Activated CD8-positive, alpha-beta memory T cell treated with anti-CD3 and anti-CD28 coated beads for 36 hours (primary cell): ENCODE measurements around the gene USP5. TPM values are rescaled to one million over a fixed set of nuclear protein-coding genes. Genes with fewer than 3 reads are reported as not detected.

Source experiments
- CTCF ChIA-PET: fragments of 350-600 bp; sonication (Branson Sonifier 250); formaldehyde crosslinking; loops from one replicate; lab custom pipeline; 2021; ENCODE audit warnings: antibody characterized with exemption; lab: Charles Lee
- POLR2A ChIA-PET: fragments of 350-600 bp; sonication (Branson Sonifier 250); formaldehyde crosslinking; loops from one replicate; lab custom pipeline; 2021; ENCODE audit warnings: antibody characterized with exemption; lab: Charles Lee
- total RNA-seq, 2 experiments: library from RNA; stranded (reverse); gene quantifications; one replicate each; pipeline ENCODE4 v1.2.3, GENCODE V29; 2021

USP5 gene, protein sequence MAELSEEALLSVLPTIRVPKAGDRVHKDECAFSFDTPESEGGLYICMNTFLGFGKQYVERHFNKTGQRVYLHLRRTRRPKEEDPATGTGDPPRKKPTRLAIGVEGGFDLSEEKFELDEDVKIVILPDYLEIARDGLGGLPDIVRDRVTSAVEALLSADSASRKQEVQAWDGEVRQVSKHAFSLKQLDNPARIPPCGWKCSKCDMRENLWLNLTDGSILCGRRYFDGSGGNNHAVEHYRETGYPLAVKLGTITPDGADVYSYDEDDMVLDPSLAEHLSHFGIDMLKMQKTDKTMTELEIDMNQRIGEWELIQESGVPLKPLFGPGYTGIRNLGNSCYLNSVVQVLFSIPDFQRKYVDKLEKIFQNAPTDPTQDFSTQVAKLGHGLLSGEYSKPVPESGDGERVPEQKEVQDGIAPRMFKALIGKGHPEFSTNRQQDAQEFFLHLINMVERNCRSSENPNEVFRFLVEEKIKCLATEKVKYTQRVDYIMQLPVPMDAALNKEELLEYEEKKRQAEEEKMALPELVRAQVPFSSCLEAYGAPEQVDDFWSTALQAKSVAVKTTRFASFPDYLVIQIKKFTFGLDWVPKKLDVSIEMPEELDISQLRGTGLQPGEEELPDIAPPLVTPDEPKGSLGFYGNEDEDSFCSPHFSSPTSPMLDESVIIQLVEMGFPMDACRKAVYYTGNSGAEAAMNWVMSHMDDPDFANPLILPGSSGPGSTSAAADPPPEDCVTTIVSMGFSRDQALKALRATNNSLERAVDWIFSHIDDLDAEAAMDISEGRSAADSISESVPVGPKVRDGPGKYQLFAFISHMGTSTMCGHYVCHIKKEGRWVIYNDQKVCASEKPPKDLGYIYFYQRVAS
- total RNA-seq = 100 to 1,000 TPM; 151 to 152 TPM

- CTCF ChIA-PET = interaction anchor here (1.3 to 5.1 kb wide), 11 partner anchors 10 to 109 kb away, joined by 4 to 63 read pairs (median 7); partner anchors contain the start of genes MLF2, SPSB2 and TPI1
- POLR2A ChIA-PET = interaction anchor here (0.7 to 5.0 kb wide), 13 partner anchors 9 to 316 kb away, joined by 3 to 49 read pairs (median 6); partner anchors contain the start of genes COPS7A, MLF2, P3H3 and SPSB2
Measured at GRCh38 chr12:6851921-6852650, at the start of gene USP5. USP5 (plus strand) TSS chr12:6852150; CDS start chr12:6852180, 30 bp downstream.

DNA sequence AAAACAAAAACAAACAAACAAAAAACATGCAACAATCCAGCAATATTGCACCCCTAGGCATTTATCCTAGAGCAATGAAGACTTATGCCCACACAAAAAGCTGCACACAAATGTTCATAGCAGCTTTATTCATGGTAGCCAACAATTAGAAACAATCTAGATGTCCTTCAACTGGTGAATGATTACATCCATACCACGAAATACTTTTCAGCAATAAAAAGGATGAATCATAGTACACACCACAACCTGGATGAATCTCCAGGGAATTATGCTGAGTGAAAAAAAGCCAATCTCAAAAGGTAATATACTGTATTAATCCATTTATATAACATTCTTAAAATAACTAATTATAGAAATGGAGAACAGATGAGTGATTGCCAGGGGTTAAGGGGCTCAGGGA lies 44.8 kb upstream of the USP5 start:
- ChIA-PET CTCF (interaction anchor here (1.3 kb wide), 1 partner anchor 14 kb away, joined by 3 read pairs; no protein-coding TSS in a partner anchor), POLR2A (no interaction called here)

GRCh38 chr12:6809056-6809455 lies 42.9 kb upstream of the USP5 start:
- POLR2A ChIA-PET = no interaction called here
- CTCF ChIA-PET = interaction anchor here (1.2 to 1.5 kb wide), 2 partner anchors 14 to 42 kb away, joined by 5 read pairs; partner anchors contain the start of gene PTMS

GRCh38 chr12:6810758-6811157 lies 41.2 kb upstream of the USP5 start:
- CTCF ChIA-PET = interaction anchor here (0.5 to 1.0 kb wide), 5 partner anchors 9 to 44 kb away, joined by 3 to 6 read pairs (median 3); no protein-coding TSS in a partner anchor
- POLR2A ChIA-PET = no interaction called here

GRCh38 chr12:6813363-6813762 lies 38.6 kb upstream of the USP5 start:
- CTCF ChIA-PET = interaction anchor here (0.9 to 3.5 kb wide), 3 partner anchors 13 to 121 kb away, joined by 3 to 13 read pairs (median 4); no protein-coding TSS in a partner anchor
- POLR2A ChIA-PET = no interaction called here

DNA sequence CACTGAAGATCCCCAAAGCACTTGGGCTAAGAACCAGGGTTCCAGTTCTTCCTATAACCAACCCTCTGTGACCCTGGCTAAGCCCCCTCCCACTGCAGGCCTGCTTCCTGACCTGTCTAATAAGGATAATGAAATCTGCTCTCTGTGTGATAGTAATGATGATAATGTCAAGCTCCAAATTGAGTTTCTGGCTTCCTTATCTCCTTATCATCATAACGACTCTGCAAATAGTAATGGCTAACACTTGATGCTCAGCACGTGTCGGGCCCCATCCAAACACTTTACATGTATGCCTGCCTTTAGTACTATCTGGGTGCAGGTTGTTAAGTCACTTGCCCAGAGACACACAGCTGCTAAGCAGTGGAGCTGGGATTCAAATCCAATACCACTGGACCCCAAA lies 35.4 kb upstream of the USP5 start:
- CTCF ChIA-PET = no interaction called here
- POLR2A ChIA-PET = no interaction called here

DNA sequence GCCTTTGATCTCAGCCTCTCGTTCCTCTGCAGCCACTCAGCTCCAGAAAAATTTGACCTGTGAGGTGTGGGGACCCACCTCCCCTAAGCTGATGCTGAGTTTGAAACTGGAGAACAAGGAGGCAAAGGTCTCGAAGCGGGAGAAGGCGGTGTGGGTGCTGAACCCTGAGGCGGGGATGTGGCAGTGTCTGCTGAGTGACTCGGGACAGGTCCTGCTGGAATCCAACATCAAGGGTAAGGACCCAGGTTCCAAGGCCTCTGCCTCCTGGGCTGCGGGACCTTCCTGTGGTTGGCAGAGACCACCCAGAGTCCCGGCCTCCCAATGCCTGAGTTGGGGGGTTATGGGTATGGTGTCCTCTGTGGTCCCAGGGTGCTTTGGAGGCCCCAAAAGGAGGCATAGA lies 34.9 kb upstream of the USP5 start:
- CTCF ChIA-PET = no interaction called here
- POLR2A ChIA-PET = no interaction called here

DNA sequence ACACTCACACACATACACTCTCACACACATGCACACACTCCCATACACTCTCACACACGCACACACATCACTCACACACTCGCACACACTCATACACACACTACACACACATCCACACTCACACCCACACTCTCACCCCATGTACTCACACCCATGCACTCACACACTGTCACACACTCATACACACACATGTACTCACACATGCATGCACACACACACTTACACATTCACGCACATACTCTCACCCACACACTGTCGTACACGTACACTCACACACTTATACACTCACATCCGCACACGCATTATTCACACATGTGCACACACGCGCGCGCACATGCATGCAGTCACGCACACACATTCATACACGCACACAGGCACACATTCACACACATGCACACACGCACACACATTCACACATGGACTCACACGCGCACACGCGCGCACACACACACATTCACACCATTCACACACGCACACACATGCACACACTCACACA lies 34.2 kb upstream of the USP5 start:
- ChIA-PET POLR2A (no interaction called here), CTCF (no interaction called here)

- POLR2A ChIA-PET = no interaction called here
- CTCF ChIA-PET = interaction anchor here (1.1 kb wide), 1 partner anchor 51 kb away, joined by 3 read pairs; no protein-coding TSS in a partner anchor
Measured at GRCh38 chr12:6818222-6818621, 33.7 kb upstream of the USP5 start.

- ChIA-PET POLR2A (no interaction called here), CTCF (interaction anchor here (1.1 kb wide), 1 partner anchor 52 kb away, joined by 3 read pairs; no protein-coding TSS in a partner anchor)
Measured at GRCh38 chr12:6818645-6819044, 33.3 kb upstream of the USP5 start.

GRCh38 chr12:6819106-6820030 lies 32.6 kb upstream of the USP5 start:
- ChIA-PET POLR2A (no interaction called here), CTCF (interaction anchor here (0.6 to 1.3 kb wide), 3 partner anchors 35 to 289 kb away, joined by 3 read pairs; no protein-coding TSS in a partner anchor)

GRCh38 chr12:6820166-6820565 lies 31.8 kb upstream of the USP5 start:
- CTCF ChIA-PET = interaction anchor here (0.6 to 9.6 kb wide), 3 partner anchors 36 to 289 kb away, joined by 3 to 91 read pairs (median 3); partner anchors contain the start of gene MLF2
- POLR2A ChIA-PET = no interaction called here

DNA sequence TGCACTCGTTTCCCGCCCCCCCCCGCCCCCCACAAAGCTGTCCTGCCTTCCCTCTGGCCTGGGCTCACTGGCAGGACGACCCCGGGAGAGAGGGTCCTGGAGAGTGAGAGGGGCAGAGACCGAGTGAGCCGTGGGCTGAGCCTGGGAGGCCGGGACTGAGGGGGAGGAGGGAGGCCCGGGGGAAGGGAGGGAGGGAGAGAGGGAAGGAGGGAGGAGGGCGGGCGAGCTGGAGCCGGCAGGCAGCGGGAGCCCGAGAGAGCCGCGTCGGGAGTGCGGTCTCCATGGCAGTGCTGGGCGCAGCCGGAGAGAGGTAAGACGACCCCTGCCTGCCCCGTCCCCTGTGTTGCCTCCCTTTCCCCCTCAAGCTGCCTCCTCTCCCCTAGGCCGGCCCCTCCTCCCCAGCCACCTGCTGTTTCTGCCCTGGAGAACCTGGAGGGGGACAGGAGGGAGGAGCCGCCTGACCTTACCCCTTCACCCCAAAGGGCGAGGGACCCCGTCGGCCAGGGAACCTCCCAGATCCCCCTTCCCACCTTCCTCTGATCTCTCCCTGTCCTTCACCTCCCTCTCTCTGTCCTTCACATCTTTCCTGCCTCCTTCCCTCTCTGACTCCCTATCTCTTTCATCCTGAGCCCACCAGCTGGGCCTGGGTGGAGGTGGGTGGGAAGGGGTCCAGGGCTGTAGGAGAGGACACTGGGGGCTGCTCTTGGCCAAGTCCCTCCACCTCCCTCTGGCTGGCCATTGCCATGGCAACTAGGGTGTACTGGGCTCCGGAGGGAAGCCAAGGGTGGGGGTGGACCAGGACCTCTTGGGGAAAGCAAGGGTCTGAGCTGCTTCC lies 30.1 kb upstream of the USP5 start, which contains the start of gene GPR162:
GPR162 (plus strand) TSS at position 231 of the 835 bp plus-strand sequence. CDS start 2,078 bp downstream, outside the sequence.
- POLR2A ChIA-PET = interaction anchor here (0.8 kb wide), 1 partner anchor 37 kb away, joined by 3 read pairs; no protein-coding TSS in a partner anchor
- CTCF ChIA-PET = interaction anchor here (1.1 to 9.6 kb wide), 5 partner anchors 13 to 68 kb away, joined by 3 to 91 read pairs (median 5); partner anchors contain the start of gene MLF2

DNA sequence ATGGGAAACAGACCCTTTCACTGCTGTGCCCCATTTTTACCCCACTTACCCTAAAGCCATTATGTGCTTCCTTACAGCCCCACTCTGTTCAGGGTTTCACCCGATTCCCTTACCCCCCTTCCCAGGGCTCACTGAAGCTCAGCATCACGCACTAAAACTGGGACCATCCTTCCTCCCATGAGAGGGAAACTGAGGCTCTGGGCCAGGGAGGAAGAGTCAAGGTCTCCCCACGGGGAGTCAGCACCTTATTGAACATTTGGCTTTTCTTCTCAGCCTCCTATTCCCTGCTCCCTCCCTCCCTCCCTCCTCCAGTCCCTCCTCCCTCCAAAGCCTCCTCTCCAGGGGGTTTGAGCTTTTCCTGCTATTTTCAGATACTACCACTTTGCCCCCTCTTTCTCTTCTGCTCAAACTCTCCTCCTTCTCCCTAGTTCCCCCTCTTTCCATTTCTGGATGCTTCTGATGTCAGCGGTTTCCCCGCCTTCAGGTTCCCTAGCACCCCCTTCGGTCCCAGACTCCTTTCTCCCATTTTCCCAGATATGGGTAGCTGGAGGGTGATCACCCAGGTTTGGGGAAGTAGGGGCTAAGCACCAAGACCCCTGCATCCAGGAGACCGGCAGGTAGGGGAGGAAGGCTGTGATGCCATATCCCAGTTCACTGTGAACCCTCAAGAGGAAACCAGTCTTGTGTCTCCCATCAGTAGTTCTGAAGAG lies 29.4 kb upstream of the USP5 start:
- ChIA-PET CTCF (interaction anchor here (0.6 to 9.6 kb wide), 5 partner anchors 14 to 69 kb away, joined by 3 to 91 read pairs (median 5); partner anchors contain the start of gene MLF2), POLR2A (no interaction called here)
